K562 (cell line): ENCODE results near the gene ARHGEF17.

ENCODE experiments used
- COPS2 ChIP-seq: fragments of 450-650 bp; conservative IDR thresholded peaks from 2 replicates; pipeline ENCODE4 v1.6.1; 2016; ENCODE audit warnings: mild to moderate bottlenecking, moderate library complexity
- HDAC6 ChIP-seq: IDR thresholded peaks from 2 replicates; pipeline ENCODE4 v1.6.1; 2012; ENCODE audit warnings: low read depth, mild to moderate bottlenecking, control low read depth, inconsistent platforms, low read length, moderate library complexity
- NFE2L1 ChIP-seq: fragments of 450-650 bp; IDR thresholded peaks from 2 replicates; pipeline ENCODE4 v1.6.1; 2016; ENCODE audit warnings: missing genetic modification characterization, low read depth, mild to moderate bottlenecking, missing compliant biosample characterization, moderate library complexity, borderline replicate concordance
- NRF1 ChIP-seq, 2 experiments: fragments of 450-650 bp; IDR thresholded peaks in 1 of 2; conservative IDR thresholded peaks in 1 of 2; 2 replicates each; pipeline ENCODE4 v1.6.1; 2014; ENCODE audit warnings: mild to moderate bottlenecking in 2 of 2
- POLR2AphosphoS5 ChIP-seq: IDR thresholded peaks from 2 replicates; pipeline ENCODE4 v1.6.1; 2011; ENCODE audit warnings: mild to moderate bottlenecking, low read depth, low read length, moderate library complexity; ENCODE audit not compliant: control insufficient read depth, insufficient read depth
- SUPT5H ChIP-seq: fragments of 450-650 bp; IDR thresholded peaks from 2 replicates; pipeline ENCODE4 v1.6.1; 2016
- ZBTB43 ChIP-seq: sonication (generic); formaldehyde crosslinking; IDR thresholded peaks from 2 replicates; pipeline ENCODE4 v1.8.0; 2023; ENCODE audit warnings: mild to moderate bottlenecking, missing genetic modification reagents
- ZNF586 ChIP-seq: fragments of 450-650 bp; formaldehyde crosslinking; conservative IDR thresholded peaks from 2 replicates; pipeline ENCODE4 v1.4.0; 2020; ENCODE audit warnings: mild to moderate bottlenecking, moderate library complexity
- ZNF592 ChIP-seq: fragments of 450-650 bp; IDR thresholded peaks from 2 replicates; pipeline ENCODE4 v1.6.1; 2017; ENCODE audit warnings: antibody characterized with exemption, mild to moderate bottlenecking

GRCh38 chr11:73335204-73335923, 27.3 kb downstream of the ARHGEF17 start:
- TF ChIP-seq POLR2AphosphoS5 (no peak), SUPT5H (no peak), HDAC6 (no peak), ZBTB43 (CRISPR knock-in tag) (no peak), ZNF592 (no peak), NRF1 (conservative IDR thresholded peaks at IDR 0.05 in 1 of 2, IDR thresholded peaks at IDR 0.05 in 1 of 2) (no peak), ZNF586 (CRISPR knock-in tag) (no peak), NFE2L1 (tag) (no peak), COPS2 (no peak)
